ENCODE results near the gene STX7. TPM values are rescaled to one million over a fixed set of nuclear protein-coding genes. Genes with fewer than 3 reads are reported as not detected.

The STX7 gene
- total and polyA plus RNA-seq, 2 donors (not counting 3 experiments of a cell fraction or from before 2014, with no cell fraction given): 13.4 to 45.5 TPM

GRCh38 chr6:132495604-132496079, 17.3 kb downstream of the STX7 start:
- peaks cover 59% of the 10 kb centered on the region for H3K79me2 ChIP-seq (ENCODE audit: control insufficient read depth, insufficient read depth, low read length)
- no TSS peak for BruUV-seq (replicated peaks)
- no peak overlapping the region for H3K4me3 ChIP-seq (replicated peaks in 1 of 3; ENCODE audit: insufficient read depth in 1 of 3, low read depth in 1 of 3, low read length in 3 of 3)
- H3K4me1 ChIP-seq (ENCODE audit: control insufficient read depth, extremely low read depth, insufficient read depth, low read length): peaks cover 9% of the 10 kb centered on the region
- TF ChIP-seq POLR2A (IDR thresholded peaks at IDR 0.05; ENCODE audit: low read depth, low read length) (no peak), MYC (IDR thresholded peaks at IDR 0.05; ENCODE audit: low read depth, low read length) (no peak), POLR2AphosphoS5 (IDR thresholded peaks at IDR 0.05; ENCODE audit: insufficient read depth, low read depth, low read length) (no peak), FOS (IDR thresholded peaks at IDR 0.05; ENCODE audit: borderline replicate concordance, insufficient read depth, low read length) (no peak), MAX (IDR thresholded peaks at IDR 0.05; ENCODE audit: insufficient read depth, insufficient read length) (no peak), JUN (IDR thresholded peaks at IDR 0.05; ENCODE audit: borderline replicate concordance, insufficient read depth, insufficient read length, low read depth) (no peak), EZH2 (IDR thresholded peaks at IDR 0.05; ENCODE audit: borderline replicate concordance, low read depth, low read length, severe bottlenecking) (no peak), CTCF (IDR thresholded peaks at IDR 0.05; ENCODE audit: extremely low read depth in 1 of 2, insufficient read depth in 1 of 2, low read depth in 1 of 2, low read length in 2 of 2) (no peak), GATA2 (IDR thresholded peaks at IDR 0.05; ENCODE audit: insufficient read depth, insufficient read length, low read depth, low read length) (no peak)
- no peak for DNase-seq (ENCODE audit: low read depth, low spot score)
- H3K4me2 ChIP-seq (ENCODE audit: insufficient read depth, low read length): no peak overlapping the region
- H3K9me3 ChIP-seq (replicated peaks; ENCODE audit: control insufficient read depth, insufficient read depth, low read length): no peaks in the 10 kb centered on the region
- POLR2A ChIA-PET: no interaction called here
- H4K20me1 ChIP-seq (replicated peaks; ENCODE audit: control insufficient read depth, extremely low read depth, insufficient read depth, low read length): peaks cover 3% of the 10 kb centered on the region
- intact Hi-C loops (cut with micrococcal nuclease) (no loop called here), dilution Hi-C loops (cut with MboI; ENCODE audit: extremely low pct_ligation_motif_present, low sequenced_read_pairs) (no loop called here)
- H3K27me3 ChIP-seq (ENCODE audit: control insufficient read depth in 2 of 2, insufficient read depth in 2 of 2, low read length in 2 of 2): no peaks in the 10 kb centered on the region
- CTCF ChIA-PET: interaction anchor here (1.0 to 4.4 kb wide), 6 partner anchors 12 to 800 kb away, joined by 3 to 26 read pairs (median 4); no protein-coding TSS in a partner anchor
- no peak overlapping the region for H3K9ac ChIP-seq (replicated peaks; ENCODE audit: extremely low read depth, insufficient read depth, low read length)
- H2AFZ ChIP-seq (ENCODE audit: low read depth, low read length): no peak overlapping the region
- peaks cover 0 to 6% of the 10 kb centered on the region in 2 experiments for H3K36me3 ChIP-seq (ENCODE audit: control insufficient read depth in 2 of 2, extremely low read depth in 1 of 2, insufficient read depth in 2 of 2, low read length in 2 of 2)
- H3K27ac ChIP-seq (ENCODE audit: insufficient read depth, low read depth, low read length): no peak overlapping the region
- no peaks in the 10 kb centered on the region for H3K9me1 ChIP-seq (replicated peaks; ENCODE audit: control insufficient read depth, extremely low read depth, insufficient read depth, low read length)
- peak; percentile 24 for FAIRE-seq

Data from endothelial cell of umbilical vein (primary cell).